Measurements from ENCODE around the gene LYRM2. TPM values are rescaled to one million over a fixed set of nuclear protein-coding genes. Genes with fewer than 3 reads are reported as not detected.

Gene LYRM2
- total and polyA plus RNA-seq, 9 of the 15 experiments (the other 6 are each of a cell fraction or from before 2014, with no cell fraction given), result 13.9 to 115 (median 42.9) TPM

- FAIRE-seq (no peak), DNase-seq (ENCODE audit: extremely low read depth in 1 of 4, low spot score in 3 of 4) (no peak), ATAC-seq (peak; percentile 46; the same call in 2 of the 3 replicates)
- H3K4me2 ChIP-seq (ENCODE audit: insufficient read depth, low read length), result no peak overlapping the region
- no peak overlapping the region for H3K4me3 ChIP-seq
- BruUV-seq (replicated peaks), result no TSS peak
- H4K20me1 ChIP-seq (replicated peaks; ENCODE audit: control insufficient read depth, insufficient read depth, low read length), result no peaks in the 10 kb centered on the region; the same call in 1 of the 2 replicates
- peaks cover 21 to 25% of the 10 kb centered on the region in 2 experiments for H3K27me3 ChIP-seq (ENCODE audit: control insufficient read depth in 2 of 2, insufficient read depth in 2 of 2, low read length in 2 of 2)
- H3K27ac ChIP-seq (ENCODE audit: extremely low read depth, low read depth, low read length), result no peak overlapping the region
- no peak overlapping the region for H3K9ac ChIP-seq (ENCODE audit: insufficient read depth in 1 of 2, low read depth in 2 of 2, low read length in 2 of 2)
- intact Hi-C loops (cut with micrococcal nuclease), result no loop called here
- no peak for TF ChIP-seq NR4A1 (CRISPR knock-in tag; IDR thresholded peaks at IDR 0.05)
- TF ChIP-seq NR4A1 (tag; IDR thresholded peaks at IDR 0.05), result no peak
- no peak for TF ChIP-seq MBD1 (CRISPR knock-in tag; IDR thresholded peaks at IDR 0.05)
- TF ChIP-seq TBP (optimal IDR thresholded peaks at IDR 0.05; ENCODE audit: low read depth, low read length), result no peak
- TF ChIP-seq SPI1 (IDR thresholded peaks at IDR 0.05; ENCODE audit: borderline replicate concordance, low read depth, low read length), result peak; percentile 94
- no peak for TF ChIP-seq SOX6 (IDR thresholded peaks at IDR 0.05)
- ChIA-PET POLR2A (no interaction called here), CTCF (ENCODE audit: low intra/inter-chr PET ratio) (no interaction called here)
- 6% methylated on average over 7 of the region's 8 CpGs for WGBS (ENCODE audit: insufficient coverage, low coverage, missing lambda C conversion rate)
- 0 out of 5 replicates have a peak, but pooled peaks cover 0 to 3% of the 10 kb centered on the region in 2 experiments for H3K4me1 ChIP-seq (replicated peaks in 1 of 2; ENCODE audit: control insufficient read depth in 2 of 2, insufficient read depth in 2 of 2, low read length in 2 of 2)
- no peaks in the 10 kb centered on the region for H3K36me3 ChIP-seq (ENCODE audit: control insufficient read depth, insufficient read depth, low read length)
- H3K79me2 ChIP-seq (ENCODE audit: control insufficient read depth, insufficient read depth, low read length), result no peaks in the 10 kb centered on the region
- no peak overlapping the region for H2AFZ ChIP-seq (ENCODE audit: low read depth, low read length)
- no peaks in the 10 kb centered on the region for H3K9me1 ChIP-seq (ENCODE audit: control insufficient read depth, insufficient read depth, low read length)
- no peaks in the 10 kb centered on the region for H3K9me3 ChIP-seq (replicated peaks; ENCODE audit: control insufficient read depth, insufficient read depth, low read depth, low read length)
- in situ Hi-C loops (cut with MboI), result loop anchor here (25.0 kb wide), 1 partner anchor 636 kb away; no protein-coding TSS in a partner anchor
Measured at GRCh38 chr6:89623749-89624148, 14.8 kb downstream of the LYRM2 start.

Data from K562 (cell line).